GM19397 (cell line): Measurements from ENCODE around the gene PSMB2.
A peak's percentile ranks its signal among the peaks of the same experiment; 100 is the strongest.

Experiments
- ATAC-seq: cut with Tn5 transposase; IDR thresholded peaks from one replicate; pipeline ENCODE4 v1.9.1; 2021; ENCODE audit warnings: mild to moderate bottlenecking, moderate library complexity; ENCODE audit not compliant: unreplicated experiment

Gene PSMB2

DNA sequence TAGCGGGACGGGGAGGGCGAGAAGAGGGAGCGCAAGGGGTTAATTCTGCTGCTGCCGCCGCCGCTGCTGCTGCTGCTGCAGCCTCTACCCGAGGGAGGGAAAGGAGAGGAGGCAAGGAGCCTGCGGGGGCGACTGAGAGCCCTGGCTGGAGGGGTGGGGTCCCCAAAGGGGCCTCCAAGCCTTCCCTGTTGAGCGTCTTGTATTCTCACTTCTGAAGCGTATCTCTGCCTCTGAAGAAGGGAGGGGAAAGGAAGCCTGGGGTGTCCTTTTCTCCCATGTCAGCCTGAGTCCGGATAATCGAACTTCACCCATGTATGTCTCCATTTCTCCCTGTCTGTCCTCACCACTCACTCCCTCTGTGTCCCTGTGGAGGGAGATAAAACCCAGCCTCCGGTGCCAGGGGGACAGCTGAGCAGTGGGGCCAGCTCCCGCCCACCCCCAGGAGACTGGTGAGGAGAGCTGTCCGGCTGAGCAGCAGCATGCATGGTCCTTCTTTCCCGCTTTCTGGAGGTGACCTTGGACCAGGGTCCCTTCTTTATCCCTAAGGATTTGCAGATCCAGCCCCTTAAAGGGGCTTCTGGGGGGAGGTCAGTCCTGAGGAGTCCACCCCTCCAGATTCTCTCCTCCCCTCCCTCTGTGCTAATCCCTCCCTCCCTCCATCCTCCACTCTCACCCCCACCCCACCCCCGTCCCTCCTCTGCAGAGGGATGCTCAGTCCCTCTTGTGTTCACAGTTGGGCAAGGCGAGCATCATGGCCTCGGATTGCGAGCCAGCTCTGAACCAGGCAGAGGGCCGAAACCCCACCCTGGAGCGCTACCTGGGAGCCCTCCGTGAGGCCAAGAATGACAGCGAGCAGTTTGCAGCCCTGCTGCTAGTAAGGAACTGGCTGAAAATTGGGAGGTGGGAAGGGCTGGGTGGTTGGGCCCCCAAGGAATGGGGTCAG lies 82.7 kb downstream of the PSMB2 start:
- ATAC-seq = no peak

DNA sequence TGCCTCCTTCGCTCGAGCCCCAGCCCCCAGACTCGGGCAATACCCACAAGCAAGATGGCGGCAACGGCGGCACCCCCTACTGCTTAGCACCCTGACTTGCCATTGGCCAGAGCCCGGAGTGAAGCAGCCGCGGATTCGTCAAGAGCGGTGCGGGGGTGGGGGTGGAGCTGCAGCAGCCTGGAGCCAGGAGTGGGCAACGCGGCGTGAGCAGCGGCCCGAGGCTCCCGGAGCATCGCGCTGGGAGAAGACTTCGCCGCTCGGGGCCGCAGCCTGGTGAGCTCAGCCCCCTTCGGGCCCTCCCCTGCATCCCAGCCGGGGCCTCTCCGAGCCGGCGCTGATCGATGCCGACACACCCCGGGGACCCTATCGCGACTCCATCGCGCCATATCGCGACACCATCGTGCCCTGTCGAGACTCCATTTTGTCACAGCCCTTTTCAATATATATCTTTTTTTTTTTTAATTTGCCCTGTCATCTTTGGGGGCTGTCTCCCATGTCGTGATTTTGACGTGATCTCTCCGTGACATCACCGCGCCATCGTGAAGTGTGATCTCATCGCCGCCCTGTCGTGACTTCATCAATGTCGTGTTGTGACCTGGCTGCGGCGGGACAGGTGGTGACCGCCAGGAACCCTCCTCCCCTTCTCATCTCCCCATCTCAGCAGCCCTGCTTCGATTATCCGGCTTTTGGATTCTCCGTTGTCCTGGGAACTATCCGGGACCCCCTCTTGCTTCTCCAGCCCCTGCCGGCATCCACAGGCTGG lies 83.5 kb downstream of the PSMB2 start, which contains the start of gene NCDN:
TSS of gene NCDN (plus strand) at position 189 of the 763 bp plus-strand sequence. CDS start at position 581, 392 bp downstream.
- peak; percentile 78 for ATAC-seq

GRCh38 chr1:35557118-35557610 lies 84.2 kb downstream of the PSMB2 start, which contains the start of gene KIAA0319L:
KIAA0319L (minus strand) TSS chr1:35557403; CDS start chr1:35554491, 2,912 bp downstream.
- peak; percentile 73 for ATAC-seq

GRCh38 chr1:35556484-35557117 lies 84.7 kb downstream of the PSMB2 start:
- no peak for ATAC-seq

DNA sequence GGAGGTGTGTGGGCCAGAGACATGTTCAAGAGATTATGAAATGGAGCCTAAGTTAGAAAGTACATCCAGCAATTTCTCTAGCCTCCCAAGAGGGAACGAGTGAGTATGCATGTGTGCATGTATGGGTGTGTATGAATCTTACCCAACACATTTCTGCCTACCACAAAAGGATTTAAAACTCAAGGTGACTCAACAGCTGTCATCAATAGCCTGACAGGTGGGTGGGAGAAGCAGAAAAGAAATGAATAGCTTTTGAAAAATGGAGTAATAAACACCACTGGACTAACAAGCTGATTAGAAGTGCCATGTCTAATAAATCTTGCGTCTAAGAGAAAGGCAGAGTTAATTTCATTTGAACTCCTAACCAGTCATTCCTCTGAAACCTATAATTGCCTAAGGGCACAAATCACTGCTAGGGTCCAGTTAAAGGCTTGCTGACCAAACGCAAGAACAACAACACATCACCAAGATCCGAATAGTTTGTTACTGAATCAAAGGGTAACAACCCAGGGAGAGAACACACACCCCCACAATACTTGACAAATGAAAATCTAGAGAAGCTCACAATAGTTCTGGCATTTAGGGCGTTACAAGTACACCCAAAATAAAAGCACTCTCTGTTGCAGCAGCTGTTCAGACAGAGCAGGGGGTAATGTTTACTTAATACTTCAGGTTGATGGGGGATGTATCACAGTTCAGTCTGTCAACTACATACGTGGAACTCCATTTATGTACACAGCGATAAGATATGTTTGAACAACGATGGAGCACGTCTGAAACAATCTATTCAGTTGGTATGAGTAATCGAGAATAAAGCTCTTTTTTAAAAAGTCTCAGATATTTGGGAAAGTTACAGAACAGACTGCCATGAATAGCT lies 85.5 kb downstream of the PSMB2 start:
- no peak for ATAC-seq

- ATAC-seq = no peak
These were observed 86.1 kb downstream of the PSMB2 start for GRCh38 chr1:35555212-35555584.

DNA sequence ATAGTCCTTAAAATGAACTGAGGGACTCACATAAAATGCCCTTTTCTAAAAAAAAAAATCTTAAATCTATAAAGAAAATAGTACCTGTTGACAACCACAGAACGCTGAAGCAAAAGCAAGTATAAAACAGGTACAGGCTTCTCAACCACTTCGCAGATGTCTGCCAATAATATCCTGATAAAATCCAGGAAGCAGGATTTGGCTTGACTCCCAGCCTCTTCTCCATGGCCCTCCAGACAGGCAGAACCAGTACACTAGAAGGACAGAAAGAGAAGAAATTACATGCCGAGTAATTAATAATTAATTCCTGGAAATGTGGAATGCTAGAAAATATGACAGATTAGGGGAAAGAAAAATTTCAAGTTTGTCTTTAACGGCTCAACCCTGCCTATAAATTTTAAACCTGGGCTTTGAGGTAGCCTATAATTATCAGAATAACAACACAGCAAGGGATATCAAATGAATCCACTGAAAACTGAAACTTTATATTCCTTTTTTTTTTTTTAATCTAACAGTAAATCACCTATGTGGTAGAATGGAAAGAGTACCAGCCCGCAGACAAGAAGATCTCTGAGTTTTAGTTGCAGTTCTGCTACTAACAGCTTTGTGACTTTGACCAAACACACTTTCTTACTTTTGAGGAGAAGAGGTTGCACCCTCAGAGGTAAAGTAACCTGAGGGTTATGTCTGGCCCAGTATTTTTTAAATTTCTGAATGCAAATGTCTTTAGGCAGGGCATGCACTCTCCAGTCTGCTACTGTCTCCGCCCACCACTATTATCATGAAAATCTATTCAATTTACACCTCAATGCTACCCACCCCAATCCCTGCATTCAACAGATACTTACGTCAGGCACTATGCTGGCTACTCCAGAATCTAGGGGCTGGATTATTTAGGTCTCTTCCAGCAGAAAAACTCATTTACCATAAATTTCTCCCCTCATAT lies 86.8 kb downstream of the PSMB2 start:
- ATAC-seq = no peak

DNA sequence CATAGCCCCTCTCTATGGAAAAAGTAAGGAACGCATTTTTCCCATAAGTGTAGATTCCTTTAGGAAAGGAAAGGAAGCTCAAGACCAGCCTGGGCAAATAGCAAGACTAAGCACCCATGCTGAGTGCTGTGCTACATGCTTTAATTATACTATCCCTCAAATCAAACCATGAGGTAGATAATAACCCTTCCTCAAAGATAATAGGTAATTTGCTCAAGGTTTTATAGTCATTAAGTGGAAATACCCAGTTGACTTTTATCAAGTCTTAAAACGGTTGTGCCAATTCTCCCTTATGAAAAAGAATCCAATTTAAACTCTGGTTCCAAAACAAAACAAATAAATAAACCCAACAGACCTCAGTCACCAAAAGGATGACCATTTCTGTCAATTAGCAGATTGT lies 87.5 kb downstream of the PSMB2 start:
- no peak for ATAC-seq
